CD14-positive monocyte (primary cell): Measurements from ENCODE around the gene ANKRD62. TPM values are rescaled to one million over a fixed set of nuclear protein-coding genes. Genes with fewer than 3 reads are reported as not detected.

Experiments used
- DNase-seq, 3 donors: peaks; one replicate each; pipeline ENCODE4 v3.0.0-alpha.2; 2011 to 2022
- H2AFZ ChIP-seq: 2 replicates; pipeline ENCODE4 v1.6.0; 2012; ENCODE audit warnings: mild to moderate bottlenecking, low read depth, low read length, inconsistent platforms; ENCODE audit not compliant: insufficient read depth, poor library complexity, severe bottlenecking
- H3K27ac ChIP-seq, 2 donors: 1 replicate in 1 of 2; 2 replicates in 1 of 2; pipeline ENCODE4 v1.5.1; 2012 to 2013; ENCODE audit warnings: low read length in 2 of 2, control low read depth in 1 of 2, inconsistent platforms in 1 of 2, low read depth in 1 of 2, mild to moderate bottlenecking in 1 of 2
- H3K27me3 ChIP-seq, 2 donors: one replicate each; pipeline versions ENCODE4 v1.6.0 to v1.6.1; 2011 to 2013; ENCODE audit warnings: low read length in 2 of 2; ENCODE audit not compliant: control insufficient read depth in 2 of 2, insufficient read depth in 2 of 2
- H3K36me3 ChIP-seq, 2 donors: replicated peaks in 1 of 2; 1 replicate in 1 of 2; 2 replicates in 1 of 2; pipeline versions ENCODE4 v1.5.1 to v1.6.1; 2012 to 2013; ENCODE audit warnings: low read length in 2 of 2, control low read depth in 1 of 2, inconsistent platforms in 1 of 2, mild to moderate bottlenecking in 1 of 2; ENCODE audit not compliant: insufficient read depth in 2 of 2, control insufficient read depth in 1 of 2
- H3K4me1 ChIP-seq, 2 donors: 1 replicate in 1 of 2; 2 replicates in 1 of 2; pipeline versions ENCODE4 v1.5.1 to v1.6.1; 2012 to 2013; ENCODE audit warnings: low read length in 2 of 2, control low read depth in 1 of 2, inconsistent platforms in 1 of 2, mild to moderate bottlenecking in 1 of 2, moderate library complexity in 1 of 2; ENCODE audit not compliant: insufficient read depth in 2 of 2, control insufficient read depth in 1 of 2
- H3K4me2 ChIP-seq: replicated peaks from 2 replicates; pipeline ENCODE3; 2012; ENCODE audit warnings: low read length, moderate library complexity, mild to moderate bottlenecking; ENCODE audit not compliant: poor library complexity, severe bottlenecking; ENCODE audit errors: extremely low read depth
- H3K4me3 ChIP-seq, 3 experiments: fragments of 200-600 bp in 1 of 3; sonication (generic) in 1 of 3; replicated peaks in 1 of 3; 1 replicate in 2 of 3; 2 replicates in 1 of 3; pipeline ENCODE4 v1.5.1; 2011 to 2013; ENCODE audit warnings: low read length in 3 of 3, mild to moderate bottlenecking in 3 of 3, control low read depth in 2 of 3, low read depth in 2 of 3, inconsistent platforms in 1 of 3, moderate library complexity in 1 of 3
- H3K79me2 ChIP-seq: 2 replicates; pipeline ENCODE4 v1.6.0; 2012; ENCODE audit warnings: mild to moderate bottlenecking, control low read depth, inconsistent platforms, low read length, moderate library complexity; ENCODE audit not compliant: insufficient read depth
- H3K9ac ChIP-seq: 2 replicates; pipeline ENCODE4 v1.6.0; 2017; ENCODE audit warnings: low read length, mild to moderate bottlenecking; ENCODE audit not compliant: insufficient read depth, poor library complexity, severe bottlenecking
- H3K9me3 ChIP-seq, 2 donors: replicated peaks in 1 of 2; 1 replicate in 1 of 2; 2 replicates in 1 of 2; pipeline versions ENCODE4 v1.5.1 to v1.6.1; 2012 to 2013; ENCODE audit warnings: low read length in 2 of 2, control low read depth in 1 of 2; ENCODE audit not compliant: control insufficient read depth in 1 of 2, insufficient read depth in 1 of 2
- H4K20me1 ChIP-seq: 2 replicates; pipeline ENCODE4 v1.6.0; 2012; ENCODE audit warnings: mild to moderate bottlenecking, low read length, control low read depth, moderate library complexity; ENCODE audit not compliant: insufficient read depth
- H3K27ac Mint-ChIP-seq, 7 donors: one replicate each; pipeline ENCODE4 v1.8.0; 2020; ENCODE audit warnings: mild to moderate bottlenecking in 7 of 7, mixed read lengths in 7 of 7, moderate library complexity in 6 of 7, inconsistent platforms in 2 of 7
- H3K27me3 Mint-ChIP-seq, 3 donors: one replicate each; pipeline ENCODE4 v1.8.0; 2021 to 2022; ENCODE audit warnings: low read depth in 3 of 3, mild to moderate bottlenecking in 3 of 3, mixed read lengths in 3 of 3, moderate library complexity in 3 of 3, inconsistent platforms in 1 of 3
- H3K36me3 Mint-ChIP-seq, 2 donors: one replicate each; pipeline ENCODE4 v1.8.0; 2020; ENCODE audit warnings: mixed read lengths in 2 of 2, inconsistent platforms in 1 of 2, mild to moderate bottlenecking in 1 of 2
- H3K4me1 Mint-ChIP-seq: one replicate; pipeline ENCODE4 v1.8.0; 2020; ENCODE audit warnings: mild to moderate bottlenecking, mixed read lengths
- H3K4me3 Mint-ChIP-seq, 2 donors: one replicate each; pipeline ENCODE4 v1.8.0; 2020; ENCODE audit warnings: mild to moderate bottlenecking in 2 of 2, mixed read lengths in 2 of 2, moderate library complexity in 1 of 2
- H3K9me3 Mint-ChIP-seq, 7 donors: one replicate each; pipeline ENCODE4 v1.8.0; 2020 to 2022; ENCODE audit warnings: mixed read lengths in 7 of 7, mild to moderate bottlenecking in 6 of 7, moderate library complexity in 6 of 7, inconsistent platforms in 2 of 7
- CTCF ChIP-seq: fragments of 200-600 bp; IDR thresholded peaks from one replicate; pipeline ENCODE4 v1.8.0; 2022; ENCODE audit warnings: antibody characterized with exemption, mild to moderate bottlenecking
- WGBS: methylation state at CpG from one replicate; pipeline ENCODE4 v1.1.5; 2013; ENCODE audit warnings: missing lambda C conversion rate; ENCODE audit not compliant: insufficient coverage; 5-methylcytosine and 5-hydroxymethylcytosine counted together
- intact Hi-C, 2 donors: fragments of 100-400 bp; cut with micrococcal nuclease; formaldehyde crosslinking; loops; one replicate each; pipeline versions ENCODE4 v1.15.0 to v1.15.1; 2023
- polyA plus RNA-seq, 3 donors: library from polyadenylated mRNA; depleted of rRNA in 1 of 3; unstranded in 2 of 3; stranded (reverse) in 1 of 3; fragments of 300-500 nt in 2 of 3; fragments of >200 nt in 1 of 3; fragmentation: Illumina TruSeq in 2 of 3; gene quantifications; 1 replicate in 2 of 3; 2 replicates in 1 of 3; pipeline ENCODE4 v1.2.3, GENCODE V29; 2012 to 2021

ANKRD62 gene
- polyA plus RNA-seq, 3 donors: not detected

GRCh38 chr18:12079491-12080237 lies 14.0 kb upstream of the ANKRD62 start:
- no peak overlapping the region for H3K27ac Mint-ChIP-seq
- H3K27me3 Mint-ChIP-seq: peaks cover 6 to 31% (median 24%) of the 10 kb centered on the region in 3 donors
- Histone ChIP-seq H3K27ac (no peak overlapping the region), H3K9me3 (no peaks in the 10 kb centered on the region), H3K4me2 (no peak overlapping the region), H3K36me3 (no peaks in the 10 kb centered on the region), H4K20me1 (no peaks in the 10 kb centered on the region), H3K79me2 (no peaks in the 10 kb centered on the region), H2AFZ (no peak overlapping the region), H3K4me1 (no peaks in the 10 kb centered on the region), H3K27me3 (peaks cover 2 to 6% of the 10 kb centered on the region in 2 donors), H3K9ac (no peak overlapping the region), H3K4me3 (no peak overlapping the region)
- no peaks in the 10 kb centered on the region for H3K36me3 Mint-ChIP-seq
- no peak for TF ChIP-seq CTCF
- WGBS: 87% methylated on average over 3 of the region's 6 CpGs
- H3K4me1 Mint-ChIP-seq: peaks cover 4% of the 10 kb centered on the region
- peaks cover 0 to 4% (median 0%) of the 10 kb centered on the region in 7 donors for H3K9me3 Mint-ChIP-seq
- DNase-seq: no peak
- H3K4me3 Mint-ChIP-seq: no peak overlapping the region
- intact Hi-C loops: no loop called here

GRCh38 chr18:12085136-12085535 lies 8.5 kb upstream of the ANKRD62 start:
- Histone ChIP-seq H3K9me3 (no peaks in the 10 kb centered on the region), H3K27ac (no peak overlapping the region), H3K9ac (no peak overlapping the region), H3K4me3 (no peak overlapping the region), H2AFZ (no peak overlapping the region), H3K36me3 (no peaks in the 10 kb centered on the region), H3K79me2 (no peaks in the 10 kb centered on the region), H3K27me3 (no peaks in the 10 kb centered on the region), H3K4me2 (no peak overlapping the region), H3K4me1 (no peaks in the 10 kb centered on the region), H4K20me1 (no peaks in the 10 kb centered on the region)
- intact Hi-C loops: no loop called here
- no peak for DNase-seq
- Mint-ChIP-seq H3K36me3 (no peaks in the 10 kb centered on the region), H3K4me3 (no peak overlapping the region), H3K4me1 (no peaks in the 10 kb centered on the region), H3K27ac (no peak overlapping the region), H3K9me3 (peaks cover 0 to 9% (median 4%) of the 10 kb centered on the region in 7 donors), H3K27me3 (peaks cover 3 to 8% (median 5%) of the 10 kb centered on the region in 3 donors)
- TF ChIP-seq CTCF: no peak
- 95% methylated on average over 13 of the region's 13 CpGs for WGBS
